Measurements from ENCODE around the gene SUPV3L1.

SUPV3L1 gene

DNA sequence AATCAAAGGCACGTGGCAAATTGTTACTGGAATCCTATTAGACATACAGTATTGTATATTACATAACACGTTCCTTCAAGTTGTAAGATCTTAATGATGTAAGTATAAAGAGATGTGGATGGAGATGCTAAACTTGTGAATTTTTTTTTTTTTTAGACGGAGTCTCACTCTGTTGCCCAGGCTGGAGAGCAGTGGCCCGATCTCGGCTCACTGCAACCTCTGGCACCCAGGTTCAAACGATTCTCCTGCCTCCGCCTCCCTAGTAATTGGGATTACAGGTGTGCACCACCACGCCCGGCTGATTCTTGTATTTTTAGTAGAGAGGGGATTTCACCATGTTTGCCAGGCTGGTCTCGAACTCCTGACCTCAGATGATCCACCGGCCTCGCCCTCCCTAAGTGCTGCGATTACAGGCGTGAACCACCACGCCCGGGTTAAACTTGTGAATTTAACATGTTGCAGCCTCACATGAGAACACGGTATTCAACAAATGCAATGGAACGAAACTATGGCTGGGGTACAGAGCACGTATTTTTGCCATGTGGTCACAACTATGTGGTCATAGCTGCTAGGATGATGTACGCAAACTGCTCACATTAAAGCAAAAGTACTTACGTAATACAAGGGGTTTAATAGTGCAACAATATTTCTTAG lies 818 bp upstream of the SUPV3L1 start:
- DNase-seq (ENCODE audit: low spot score), result peak; percentile 22

DNA sequence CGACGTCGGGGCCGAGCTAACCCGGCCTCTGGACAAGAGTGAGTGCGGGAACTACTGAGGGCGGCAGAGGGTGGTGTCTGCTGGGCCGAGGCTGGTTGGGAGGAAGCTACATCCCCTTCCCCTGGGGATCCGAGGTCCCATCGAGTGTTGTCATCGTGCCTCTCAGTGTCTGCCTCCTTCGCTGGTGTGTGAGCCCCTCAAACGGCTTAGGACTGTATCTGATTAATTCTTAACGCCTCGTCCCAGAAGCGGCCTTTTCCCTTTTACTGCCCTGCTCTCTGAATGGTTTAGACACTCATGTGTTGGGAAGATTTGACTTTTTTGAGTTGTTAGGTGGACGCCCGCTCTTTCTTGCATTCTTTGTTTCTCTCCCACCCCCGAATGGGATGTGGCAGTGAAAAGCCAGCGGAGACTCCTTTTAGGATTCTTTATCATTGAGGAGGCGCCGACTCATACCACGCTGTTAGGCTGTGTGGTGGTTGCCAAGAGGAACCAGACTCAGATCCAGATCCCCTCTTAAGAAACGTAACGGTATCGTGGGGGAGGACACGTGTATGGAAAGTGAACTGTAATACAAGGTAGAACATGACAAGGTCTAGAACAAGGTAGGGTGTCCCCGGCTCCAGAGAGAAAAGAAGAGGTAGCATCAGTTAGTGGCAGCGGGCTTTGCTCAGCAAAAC lies 631 bp downstream of the SUPV3L1 start:
- TF ChIP-seq, protein P1, sequence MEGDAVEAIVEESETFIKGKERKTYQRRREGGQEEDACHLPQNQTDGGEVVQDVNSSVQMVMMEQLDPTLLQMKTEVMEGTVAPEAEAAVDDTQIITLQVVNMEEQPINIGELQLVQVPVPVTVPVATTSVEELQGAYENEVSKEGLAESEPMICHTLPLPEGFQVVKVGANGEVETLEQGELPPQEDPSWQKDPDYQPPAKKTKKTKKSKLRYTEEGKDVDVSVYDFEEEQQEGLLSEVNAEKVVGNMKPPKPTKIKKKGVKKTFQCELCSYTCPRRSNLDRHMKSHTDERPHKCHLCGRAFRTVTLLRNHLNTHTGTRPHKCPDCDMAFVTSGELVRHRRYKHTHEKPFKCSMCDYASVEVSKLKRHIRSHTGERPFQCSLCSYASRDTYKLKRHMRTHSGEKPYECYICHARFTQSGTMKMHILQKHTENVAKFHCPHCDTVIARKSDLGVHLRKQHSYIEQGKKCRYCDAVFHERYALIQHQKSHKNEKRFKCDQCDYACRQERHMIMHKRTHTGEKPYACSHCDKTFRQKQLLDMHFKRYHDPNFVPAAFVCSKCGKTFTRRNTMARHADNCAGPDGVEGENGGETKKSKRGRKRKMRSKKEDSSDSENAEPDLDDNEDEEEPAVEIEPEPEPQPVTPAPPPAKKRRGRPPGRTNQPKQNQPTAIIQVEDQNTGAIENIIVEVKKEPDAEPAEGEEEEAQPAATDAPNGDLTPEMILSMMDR (IDR thresholded peaks at IDR 0.05; ENCODE audit: extremely low read depth, missing control alignments), result no peak
- no peak for DNase-seq (ENCODE audit: low spot score)

More for the DNA sequence above, 818 bp upstream of the SUPV3L1 start:
- TF ChIP-seq, protein P1 (IDR thresholded peaks at IDR 0.05; ENCODE audit: extremely low read depth, missing control alignments), result no peak

DNA sequence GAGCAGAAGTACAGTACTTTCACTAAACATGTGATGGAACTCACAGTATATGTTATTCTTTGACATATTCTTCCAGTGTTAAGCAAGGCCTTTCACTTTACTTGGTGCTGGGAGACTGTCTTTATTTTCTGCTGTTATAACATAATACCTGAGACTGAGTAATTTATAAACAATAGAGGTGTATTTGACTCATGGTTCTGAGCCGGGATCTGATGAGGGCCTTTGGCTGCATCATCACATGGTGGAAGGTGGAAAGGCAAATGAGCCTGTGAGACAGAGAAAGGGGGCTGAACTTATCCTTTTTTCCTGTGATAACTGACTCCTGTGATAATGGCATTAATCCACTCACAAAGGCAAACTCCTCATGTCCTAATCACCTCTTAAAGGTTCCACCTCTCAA lies 1.4 kb downstream of the SUPV3L1 start:
- DNase-seq (ENCODE audit: low spot score), result no peak
- TF ChIP-seq, protein P1 (IDR thresholded peaks at IDR 0.05; ENCODE audit: extremely low read depth, missing control alignments), result no peak

DNA sequence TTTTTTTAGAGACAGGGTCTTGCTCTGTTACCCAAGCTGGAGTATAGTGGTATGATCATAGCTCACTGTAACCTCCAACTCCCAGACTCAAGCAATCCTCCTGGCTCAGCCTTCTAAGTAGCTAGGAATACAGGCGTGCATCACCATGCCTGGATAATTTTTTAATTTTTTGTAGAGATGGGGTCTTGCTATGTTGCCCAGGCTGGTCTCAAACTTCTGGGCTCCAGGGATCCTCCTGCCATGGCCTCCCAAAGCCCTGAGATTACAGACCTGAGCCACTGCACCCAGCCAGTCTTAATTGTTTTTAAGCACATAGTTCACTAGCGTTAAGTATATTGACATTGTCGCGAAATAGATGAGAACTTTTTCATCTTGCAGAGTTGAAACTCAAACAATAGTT lies 2.0 kb downstream of the SUPV3L1 start:
- TF ChIP-seq, protein P1 (IDR thresholded peaks at IDR 0.05; ENCODE audit: extremely low read depth, missing control alignments), result no peak
- DNase-seq (ENCODE audit: low spot score), result no peak

DNA sequence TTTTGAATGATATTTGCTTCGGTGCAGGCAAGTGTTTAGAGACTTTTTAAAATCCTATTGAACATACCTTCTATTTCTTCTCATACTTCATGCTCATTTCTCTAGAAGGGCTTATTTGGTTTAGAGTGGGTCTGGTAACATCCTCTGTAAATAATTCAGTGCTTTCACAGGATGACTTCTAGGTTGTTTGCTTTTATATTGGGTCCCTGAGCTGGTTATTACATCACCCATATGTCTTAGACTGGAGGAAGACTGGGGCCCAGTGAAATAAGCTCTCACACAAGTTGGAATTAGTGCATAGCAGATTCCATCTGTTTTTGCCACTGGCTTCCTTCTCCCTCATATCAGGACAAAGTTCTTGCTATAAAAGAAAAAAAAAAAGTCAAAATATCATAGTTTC lies 6.5 kb downstream of the SUPV3L1 start:
- TF ChIP-seq, protein P1 (IDR thresholded peaks at IDR 0.05; ENCODE audit: extremely low read depth, missing control alignments), result no peak
- no peak for DNase-seq (ENCODE audit: low spot score)

DNA sequence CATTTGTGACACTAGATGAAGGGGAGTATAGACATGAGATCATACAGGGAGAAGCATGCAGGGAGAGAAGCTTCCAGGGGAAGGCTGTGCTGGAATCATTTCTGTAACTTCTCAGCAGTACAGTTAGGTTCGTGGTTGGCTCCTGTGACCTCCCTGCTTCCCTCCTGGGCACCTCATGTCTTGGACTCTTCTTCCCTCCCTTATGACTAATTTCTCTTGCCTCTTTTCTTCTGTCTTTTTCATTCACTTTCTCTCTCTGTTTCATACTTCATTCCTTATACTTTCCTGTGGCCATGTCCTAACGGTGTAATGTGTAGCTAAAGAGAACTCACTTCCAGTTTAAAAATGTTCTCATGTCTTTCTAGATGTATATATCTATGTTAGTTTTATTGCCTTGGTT lies 21.0 kb downstream of the SUPV3L1 start:
- no peak for DNase-seq (ENCODE audit: low spot score)
- TF ChIP-seq, protein P1 (IDR thresholded peaks at IDR 0.05; ENCODE audit: extremely low read depth, missing control alignments), result no peak

DNA sequence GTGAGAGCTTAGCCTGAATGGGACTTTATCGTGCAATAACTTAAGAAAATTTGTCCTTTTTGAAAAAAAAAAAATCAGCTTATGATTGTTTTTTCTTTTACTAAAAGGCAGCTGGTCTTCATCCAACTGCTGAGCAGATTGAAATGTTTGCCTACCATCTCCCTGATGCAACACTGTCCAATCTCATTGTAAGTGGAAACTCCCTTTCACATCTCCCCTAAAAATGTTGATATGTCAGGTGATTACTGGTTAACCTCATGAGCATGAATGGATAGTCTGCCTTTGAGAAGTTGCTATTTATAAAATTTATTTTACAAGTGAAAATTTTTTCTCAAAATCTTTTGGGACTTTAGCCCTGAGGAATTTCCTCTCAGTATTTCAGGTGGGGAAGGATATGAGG lies 22.3 kb downstream of the SUPV3L1 start:
- DNase-seq (ENCODE audit: low spot score), result no peak
- TF ChIP-seq, protein P1 (IDR thresholded peaks at IDR 0.05; ENCODE audit: extremely low read depth, missing control alignments), result no peak
